HepG2 (cell line): ENCODE measurements around the gene ENTREP1.

Source experiments
- FOXM1 ChIP-seq: sonication (generic); formaldehyde crosslinking; IDR thresholded peaks from 2 replicates; pipeline ENCODE4 v1.5.0; 2020; ENCODE audit warnings: missing genetic modification reagents
- POLR2A ChIP-seq, 2 experiments: IDR thresholded peaks; 2 replicates each; pipeline ENCODE4 v1.6.1; 2011; ENCODE audit warnings: low read depth in 2 of 2, low read length in 2 of 2, mild to moderate bottlenecking in 1 of 2, moderate library complexity in 1 of 2; ENCODE audit not compliant: insufficient read depth in 1 of 2
- ZNF260 ChIP-seq: sonication (generic); formaldehyde crosslinking; IDR thresholded peaks from 2 replicates; pipeline ENCODE4 v1.4.0; 2020; ENCODE audit warnings: missing genetic modification reagents, low read depth, mild to moderate bottlenecking, borderline replicate concordance
- TF ChIP-seq, protein P1 (sequence below): sonication (generic); formaldehyde crosslinking; IDR thresholded peaks from 2 replicates; pipeline ENCODE4 v1.5.0; 2020; ENCODE audit warnings: mild to moderate bottlenecking, missing genetic modification reagents, moderate library complexity
- TF ChIP-seq, protein P2 (sequence below): sonication (generic); formaldehyde crosslinking; IDR thresholded peaks from one replicate; pipeline ENCODE4 v1.5.1; 2020; ENCODE audit warnings: mild to moderate bottlenecking, missing genetic modification reagents; ENCODE audit errors: not compliant biosample characterization

DNA sequence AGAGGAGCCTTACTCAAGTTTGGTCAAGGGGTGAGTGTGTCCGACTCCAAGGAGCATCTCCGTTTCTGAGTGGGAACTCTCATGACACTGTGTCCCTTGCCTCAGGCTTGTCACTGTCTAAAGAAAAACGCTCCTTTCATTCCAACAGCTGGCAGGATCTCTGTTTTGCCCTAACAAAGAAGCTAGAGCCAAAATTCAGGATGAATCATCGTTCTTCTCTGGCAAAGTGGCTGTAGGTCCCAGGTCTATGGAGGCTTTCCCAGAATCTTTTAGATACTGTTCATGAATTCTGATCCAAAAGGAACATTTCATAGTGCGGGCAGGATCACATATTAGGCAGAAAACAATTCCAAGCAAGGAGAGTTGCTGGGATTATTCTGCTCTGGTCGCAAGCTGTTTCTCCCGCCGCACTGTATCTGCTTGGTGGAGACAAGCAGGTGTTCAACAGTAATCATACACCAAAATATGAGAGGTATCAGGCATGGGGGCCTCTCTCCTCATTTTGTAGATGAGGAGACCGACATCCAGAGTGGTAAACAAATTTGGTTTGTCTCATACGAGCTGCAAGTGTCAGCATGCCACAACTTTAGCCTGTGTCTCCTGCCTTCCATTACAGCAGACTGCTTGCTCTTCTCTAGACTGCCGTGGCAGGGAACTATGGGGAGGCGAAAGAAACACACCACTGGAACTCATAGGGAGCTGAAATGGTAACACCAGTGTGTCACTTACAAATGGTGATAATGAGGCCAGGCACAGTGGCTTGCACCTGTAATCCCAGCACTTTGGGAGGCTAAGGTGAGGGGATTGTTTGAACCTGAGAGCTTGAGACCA lies 72.6 kb downstream of the ENTREP1 start:
- TF ChIP-seq, protein P1, sequence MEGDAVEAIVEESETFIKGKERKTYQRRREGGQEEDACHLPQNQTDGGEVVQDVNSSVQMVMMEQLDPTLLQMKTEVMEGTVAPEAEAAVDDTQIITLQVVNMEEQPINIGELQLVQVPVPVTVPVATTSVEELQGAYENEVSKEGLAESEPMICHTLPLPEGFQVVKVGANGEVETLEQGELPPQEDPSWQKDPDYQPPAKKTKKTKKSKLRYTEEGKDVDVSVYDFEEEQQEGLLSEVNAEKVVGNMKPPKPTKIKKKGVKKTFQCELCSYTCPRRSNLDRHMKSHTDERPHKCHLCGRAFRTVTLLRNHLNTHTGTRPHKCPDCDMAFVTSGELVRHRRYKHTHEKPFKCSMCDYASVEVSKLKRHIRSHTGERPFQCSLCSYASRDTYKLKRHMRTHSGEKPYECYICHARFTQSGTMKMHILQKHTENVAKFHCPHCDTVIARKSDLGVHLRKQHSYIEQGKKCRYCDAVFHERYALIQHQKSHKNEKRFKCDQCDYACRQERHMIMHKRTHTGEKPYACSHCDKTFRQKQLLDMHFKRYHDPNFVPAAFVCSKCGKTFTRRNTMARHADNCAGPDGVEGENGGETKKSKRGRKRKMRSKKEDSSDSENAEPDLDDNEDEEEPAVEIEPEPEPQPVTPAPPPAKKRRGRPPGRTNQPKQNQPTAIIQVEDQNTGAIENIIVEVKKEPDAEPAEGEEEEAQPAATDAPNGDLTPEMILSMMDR (CRISPR knock-in tag), result no peak
- TF ChIP-seq FOXM1 (CRISPR knock-in tag) (no peak), POLR2A (IDR thresholded peaks at IDR 0.05; ENCODE audit: insufficient read depth in 1 of 2, low read depth in 2 of 2, low read length in 2 of 2) (no peak), ZNF260 (no peak)
- TF ChIP-seq, protein P2, sequence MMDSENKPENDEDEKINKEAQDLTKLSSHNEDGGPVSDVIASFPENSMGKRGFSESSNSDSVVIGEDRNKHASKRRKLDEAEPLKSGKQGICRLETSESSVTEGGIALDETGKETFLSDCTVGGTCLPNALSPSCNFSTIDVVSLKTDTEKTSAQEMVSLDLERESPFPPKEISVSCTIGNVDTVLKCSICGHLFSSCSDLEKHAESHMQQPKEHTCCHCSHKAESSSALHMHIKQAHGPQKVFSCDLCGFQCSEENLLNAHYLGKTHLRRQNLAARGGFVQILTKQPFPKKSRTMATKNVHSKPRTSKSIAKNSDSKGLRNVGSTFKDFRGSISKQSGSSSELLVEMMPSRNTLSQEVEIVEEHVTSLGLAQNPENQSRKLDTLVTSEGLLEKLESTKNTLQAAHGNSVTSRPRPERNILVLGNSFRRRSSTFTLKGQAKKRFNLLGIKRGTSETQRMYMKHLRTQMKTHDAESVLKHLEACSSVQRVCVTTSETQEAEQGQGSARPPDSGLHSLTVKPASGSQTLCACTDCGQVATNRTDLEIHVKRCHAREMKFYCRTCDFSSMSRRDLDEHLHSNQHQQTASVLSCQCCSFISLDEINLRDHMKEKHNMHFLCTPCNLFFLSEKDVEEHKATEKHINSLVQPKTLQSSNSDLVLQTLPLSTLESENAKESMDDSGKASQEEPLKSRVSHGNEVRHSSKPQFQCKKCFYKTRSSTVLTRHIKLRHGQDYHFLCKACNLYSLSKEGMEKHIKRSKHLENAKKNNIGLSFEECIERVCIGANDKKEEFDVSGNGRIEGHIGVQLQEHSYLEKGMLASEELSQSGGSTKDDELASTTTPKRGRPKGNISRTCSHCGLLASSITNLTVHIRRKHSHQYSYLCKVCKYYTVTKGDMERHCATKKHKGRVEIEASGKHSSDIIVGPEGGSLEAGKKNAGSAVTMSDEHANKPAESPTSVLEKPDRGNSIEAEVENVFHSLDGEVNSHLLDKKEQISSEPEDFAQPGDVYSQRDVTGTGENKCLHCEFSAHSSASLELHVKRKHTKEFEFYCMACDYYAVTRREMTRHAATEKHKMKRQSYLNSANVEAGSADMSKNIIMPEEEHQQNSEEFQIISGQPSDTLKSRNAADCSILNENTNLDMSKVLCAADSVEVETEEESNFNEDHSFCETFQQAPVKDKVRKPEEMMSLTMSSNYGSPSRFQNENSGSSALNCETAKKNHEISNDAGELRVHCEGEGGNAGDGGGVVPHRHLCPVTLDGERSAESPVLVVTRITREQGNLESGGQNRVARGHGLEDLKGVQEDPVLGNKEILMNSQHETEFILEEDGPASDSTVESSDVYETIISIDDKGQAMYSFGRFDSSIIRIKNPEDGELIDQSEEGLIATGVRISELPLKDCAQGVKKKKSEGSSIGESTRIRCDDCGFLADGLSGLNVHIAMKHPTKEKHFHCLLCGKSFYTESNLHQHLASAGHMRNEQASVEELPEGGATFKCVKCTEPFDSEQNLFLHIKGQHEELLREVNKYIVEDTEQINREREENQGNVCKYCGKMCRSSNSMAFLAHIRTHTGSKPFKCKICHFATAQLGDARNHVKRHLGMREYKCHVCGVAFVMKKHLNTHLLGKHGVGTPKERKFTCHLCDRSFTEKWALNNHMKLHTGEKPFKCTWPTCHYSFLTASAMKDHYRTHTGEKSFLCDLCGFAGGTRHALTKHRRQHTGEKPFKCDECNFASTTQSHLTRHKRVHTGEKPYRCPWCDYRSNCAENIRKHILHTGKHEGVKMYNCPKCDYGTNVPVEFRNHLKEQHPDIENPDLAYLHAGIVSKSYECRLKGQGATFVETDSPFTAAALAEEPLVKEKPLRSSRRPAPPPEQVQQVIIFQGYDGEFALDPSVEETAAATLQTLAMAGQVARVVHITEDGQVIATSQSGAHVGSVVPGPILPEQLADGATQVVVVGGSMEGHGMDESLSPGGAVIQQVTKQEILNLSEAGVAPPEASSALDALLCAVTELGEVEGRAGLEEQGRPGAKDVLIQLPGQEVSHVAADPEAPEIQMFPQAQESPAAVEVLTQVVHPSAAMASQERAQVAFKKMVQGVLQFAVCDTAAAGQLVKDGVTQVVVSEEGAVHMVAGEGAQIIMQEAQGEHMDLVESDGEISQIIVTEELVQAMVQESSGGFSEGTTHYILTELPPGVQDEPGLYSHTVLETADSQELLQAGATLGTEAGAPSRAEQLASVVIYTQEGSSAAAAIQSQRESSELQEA (CRISPR knock-in tag), result no peak
